NB4 (cell line): ENCODE results near the gene LRP6.

ENCODE experiments used
- DNase-seq: peaks from one replicate; pipeline ENCODE4 v3.0.0; 2010; ENCODE audit warnings: low read depth
- H3K4me3 ChIP-seq: one replicate; pipeline ENCODE4 v1.5.1; 2011; ENCODE audit warnings: mild to moderate bottlenecking, low read depth, low read length, moderate library complexity
- CTCF ChIP-seq: IDR thresholded peaks from one replicate; pipeline ENCODE4 v1.5.1; 2012; ENCODE audit warnings: low read depth, low read length
- MYC ChIP-seq: IDR thresholded peaks from 2 replicates; pipeline ENCODE4 v1.6.1; 2011; ENCODE audit warnings: low read depth, low read length
- POLR2A ChIP-seq: IDR thresholded peaks from 2 replicates; pipeline ENCODE4 v1.6.1; 2011; ENCODE audit warnings: mild to moderate bottlenecking; ENCODE audit not compliant: insufficient read length; ENCODE audit errors: extremely low read depth
- TF ChIP-seq, protein P1 (sequence below): IDR thresholded peaks from 2 replicates; pipeline ENCODE4 v1.6.1; 2011; ENCODE audit warnings: low read depth, low read length

LRP6 gene

DNA sequence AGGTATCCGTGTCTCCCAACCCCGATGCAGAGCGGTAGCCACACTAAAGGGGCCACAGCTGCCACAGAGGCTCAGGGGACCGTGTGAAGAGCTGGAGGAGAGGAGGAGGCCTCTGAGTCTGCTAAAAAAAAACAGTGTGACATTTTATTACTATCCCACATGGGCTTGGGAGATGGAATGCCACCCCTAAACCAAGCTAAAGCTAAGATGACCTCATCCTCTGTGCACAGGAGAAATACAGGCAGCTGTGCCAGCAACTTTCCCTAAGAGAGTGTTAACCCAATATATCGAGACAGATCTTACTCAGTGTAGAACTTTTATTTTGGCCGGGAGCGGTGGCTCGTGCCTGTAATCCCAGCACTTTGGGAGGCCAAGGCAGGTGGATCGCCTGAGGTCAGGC lies 178.1 kb downstream of the LRP6 start:
- TF ChIP-seq CTCF, result no peak
- TF ChIP-seq, protein P1, sequence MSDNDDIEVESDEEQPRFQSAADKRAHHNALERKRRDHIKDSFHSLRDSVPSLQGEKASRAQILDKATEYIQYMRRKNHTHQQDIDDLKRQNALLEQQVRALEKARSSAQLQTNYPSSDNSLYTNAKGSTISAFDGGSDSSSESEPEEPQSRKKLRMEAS, result no peak
- TF ChIP-seq POLR2A, result no peak
- TF ChIP-seq MYC, result no peak

GRCh38 chr12:12088147-12088546 lies 178.7 kb downstream of the LRP6 start:
- TF ChIP-seq POLR2A, result no peak
- TF ChIP-seq, protein P1, result no peak
- TF ChIP-seq CTCF, result no peak
- no peak for DNase-seq
- H3K4me3 ChIP-seq, result no peak overlapping the region

More for the DNA sequence above, 178.1 kb downstream of the LRP6 start:
- DNase-seq, result no peak
- no peak overlapping the region for H3K4me3 ChIP-seq

GRCh38 chr12:12087693-12088034 lies 179.2 kb downstream of the LRP6 start:
- TF ChIP-seq, protein P1, result no peak
- no peak for TF ChIP-seq MYC
- no peak for TF ChIP-seq CTCF
- no peak for TF ChIP-seq POLR2A
- no peak for DNase-seq
- H3K4me3 ChIP-seq, result no peak overlapping the region

DNA sequence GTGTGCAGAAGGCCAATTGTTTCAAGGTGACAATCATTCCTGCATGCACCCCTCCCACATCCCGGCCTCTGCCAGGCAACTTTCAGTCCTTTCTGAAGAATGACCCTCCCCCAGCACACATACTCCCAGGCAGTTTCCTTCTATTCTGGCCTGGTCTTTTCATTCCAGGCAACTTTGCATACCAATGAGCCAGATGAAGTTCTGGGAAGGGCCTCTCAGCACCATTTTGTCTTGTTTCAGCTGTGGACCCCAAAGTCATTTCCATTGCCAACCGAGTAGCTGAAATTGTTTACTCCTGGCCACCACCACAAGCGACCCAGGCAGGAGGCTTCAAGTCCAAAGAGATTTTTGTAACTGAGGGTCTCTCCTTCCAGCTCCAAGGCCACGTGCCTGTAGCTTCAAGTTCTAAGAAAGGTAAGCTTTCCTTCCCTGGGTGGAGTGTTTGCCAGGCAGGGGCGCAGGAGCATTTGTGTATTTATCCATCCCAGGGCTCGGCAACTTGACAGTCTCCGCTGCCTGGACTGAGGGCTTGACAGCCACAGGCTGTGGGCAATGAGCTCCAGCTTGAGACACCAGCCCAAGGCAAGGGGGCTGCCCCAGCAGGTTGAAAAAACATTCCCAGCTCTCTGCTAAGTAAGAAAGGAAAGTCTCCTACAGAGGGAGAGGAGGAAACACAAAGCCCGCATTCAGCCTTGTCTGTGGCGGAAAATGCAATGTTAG lies 179.7 kb downstream of the LRP6 start:
- TF ChIP-seq, protein P1, result no peak
- TF ChIP-seq MYC, result no peak
- no peak for TF ChIP-seq POLR2A
- no peak for TF ChIP-seq CTCF
- no peak for DNase-seq

DNA sequence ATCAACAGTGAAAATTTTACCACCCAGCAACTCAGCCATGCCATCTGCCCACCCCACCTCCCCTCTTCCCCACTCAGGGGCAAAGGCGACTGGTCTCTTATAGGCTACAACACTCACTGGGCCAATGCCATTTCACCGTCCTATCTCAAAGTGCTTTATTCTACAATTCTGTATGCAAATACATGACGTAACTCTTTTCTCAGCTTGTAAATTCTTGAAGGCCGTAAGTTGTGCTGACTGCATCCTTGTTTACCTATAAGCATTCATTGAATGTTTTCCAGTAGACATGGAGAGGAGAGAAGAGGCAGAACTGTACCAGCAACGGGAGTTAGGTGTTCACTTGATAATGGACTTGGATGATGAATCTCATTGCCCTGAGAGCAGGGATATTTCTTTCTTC lies 180.5 kb downstream of the LRP6 start:
- no peak overlapping the region for H3K4me3 ChIP-seq
- DNase-seq, result no peak
- TF ChIP-seq MYC (no peak), POLR2A (no peak), CTCF (no peak)
- TF ChIP-seq, protein P1, result no peak

More for the DNA sequence above, 179.7 kb downstream of the LRP6 start:
- H3K4me3 ChIP-seq, result no peak overlapping the region
